HEK293T (cell line): ENCODE data around the gene ZNG1E.
A peak's percentile ranks its signal among the peaks of the same experiment; 100 is the strongest.
"Not testable (repeated sequence)": the region's sequence is repeated elsewhere in the genome, so short reads cannot be mapped to it uniquely, and the experiment has no call there.

Experiments used
- CTCF ChIA-PET: fragments of 350-600 bp; formaldehyde crosslinking; extraction: SDS; loops from one replicate; lab custom pipeline; 2021; ENCODE audit warnings: antibody characterized with exemption, inconsistent platforms; lab: Yijun Ruan, JAX
- POLR2A ChIA-PET: fragments of 350-600 bp; formaldehyde crosslinking; extraction: SDS; loops from one replicate; lab custom pipeline; 2020; ENCODE audit warnings: antibody characterized with exemption, inconsistent platforms; lab: Yijun Ruan, JAX
- DNase-seq: peaks from one replicate; pipeline ENCODE4 v3.0.0; 2012; ENCODE audit warnings: mixed read lengths; ENCODE audit errors: extremely low spot score

ZNG1E gene

DNA sequence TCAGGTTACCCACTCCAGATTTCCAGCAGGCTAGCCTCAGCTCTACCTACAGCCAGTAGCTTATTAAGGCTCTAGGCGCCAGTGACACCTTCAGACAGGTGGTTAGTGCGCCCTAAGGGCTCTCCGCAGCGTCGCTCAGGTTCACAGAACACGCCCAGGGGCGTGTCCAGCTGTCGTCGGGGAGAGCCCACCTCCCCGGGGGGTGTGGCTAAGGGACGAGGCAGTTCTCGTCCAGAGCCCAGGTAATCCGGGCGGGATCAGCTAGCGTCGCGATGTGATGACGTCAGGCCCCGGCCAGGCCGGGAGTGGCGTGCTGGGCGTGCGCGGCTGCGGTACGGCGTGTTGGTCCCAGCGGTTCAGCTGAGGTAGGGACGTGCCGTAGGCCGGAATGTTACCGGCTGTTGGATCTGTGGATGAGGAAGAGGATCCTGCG lies at the start of gene ZNG1E:
TSS of gene ZNG1E (plus strand) at position 340 of the 433 bp plus-strand sequence. CDS start at position 389, 49 bp downstream.
- POLR2A ChIA-PET, CTCF ChIA-PET: not testable (repeated sequence)
- peak; percentile 8 for DNase-seq

GRCh38 chr9:65673579-65673978 lies 2.1 kb upstream of the ZNG1E start:
- POLR2A ChIA-PET, CTCF ChIA-PET, DNase-seq: not testable (repeated sequence)

DNA sequence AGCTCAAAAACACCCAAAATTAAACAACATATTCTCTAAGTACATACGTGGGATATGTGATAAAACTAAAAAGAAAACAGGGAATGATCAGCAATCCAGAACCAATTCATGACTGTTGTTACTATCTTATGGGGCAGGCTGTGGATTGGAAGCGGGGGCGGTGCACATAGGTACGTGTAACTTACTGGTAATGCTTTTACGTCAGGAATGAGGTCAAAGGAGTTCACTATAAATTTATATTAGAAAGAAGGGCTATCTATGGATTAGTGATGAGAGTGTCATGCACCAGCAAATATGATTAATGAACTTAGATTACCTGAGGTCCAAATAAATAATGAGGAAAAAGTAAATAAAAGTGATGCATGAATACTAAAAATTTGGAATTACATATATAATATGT lies 710 bp upstream of the ZNG1E start:
- DNase-seq, POLR2A ChIA-PET, CTCF ChIA-PET: not testable (repeated sequence)

- CTCF ChIA-PET, DNase-seq, POLR2A ChIA-PET: not testable (repeated sequence)
Measured at GRCh38 chr9:65676389-65676788, 661 bp downstream of the ZNG1E start.

- DNase-seq, CTCF ChIA-PET, POLR2A ChIA-PET: not testable (repeated sequence)
Measured at GRCh38 chr9:65678533-65678932, 2.8 kb downstream of the ZNG1E start.

- DNase-seq, CTCF ChIA-PET, POLR2A ChIA-PET: not testable (repeated sequence)
Measured at GRCh38 chr9:65703550-65703949, 27.8 kb downstream of the ZNG1E start.

DNA sequence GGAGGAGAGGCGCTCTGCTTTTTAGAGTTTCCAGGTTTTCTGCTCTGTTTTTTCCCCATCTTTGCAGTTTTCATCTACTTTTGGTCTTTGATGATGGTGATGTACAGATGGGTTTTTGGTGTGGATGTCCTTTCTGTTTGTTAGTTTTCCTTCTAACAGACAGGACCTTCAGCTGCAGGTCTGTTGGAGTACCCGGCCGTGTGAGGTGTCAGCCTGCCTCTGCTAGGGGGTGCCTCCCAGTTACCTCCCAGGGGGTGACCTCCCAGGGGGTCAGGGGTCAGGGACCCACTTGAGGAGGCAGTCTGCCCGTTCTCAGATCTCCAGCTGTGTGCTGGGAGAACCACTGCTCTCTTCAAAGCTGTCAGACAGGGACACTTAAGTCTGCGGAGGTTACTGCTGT lies 38.7 kb downstream of the ZNG1E start:
- CTCF ChIA-PET, POLR2A ChIA-PET, DNase-seq: not testable (repeated sequence)

DNA sequence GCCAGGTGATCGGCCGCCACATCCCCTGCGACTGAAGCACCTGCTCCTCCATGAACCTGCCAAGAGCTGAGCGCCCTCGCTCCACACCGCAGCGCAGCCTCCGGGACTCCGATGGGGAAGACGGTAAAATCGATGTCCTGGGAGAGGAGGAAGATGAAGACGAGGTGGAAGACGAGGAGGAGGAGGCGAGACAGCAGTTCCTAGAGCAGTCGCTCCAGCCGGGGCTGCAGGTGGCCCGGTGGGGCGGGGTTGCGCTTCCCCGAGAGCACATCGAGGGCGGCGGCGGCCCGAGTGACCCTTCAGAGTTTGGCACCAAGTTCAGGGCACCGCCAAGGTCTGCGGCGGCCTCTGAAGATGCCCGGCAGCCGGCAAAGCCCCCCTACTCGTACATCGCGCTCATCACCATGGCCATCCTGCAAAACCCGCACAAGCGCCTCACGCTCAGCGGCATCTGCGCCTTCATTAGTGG lies 61.4 kb downstream of the ZNG1E start, which contains the start of gene FOXD4L4:
TSS of gene FOXD4L4 (plus strand) at position 51 of the 469 bp plus-strand sequence. CDS start at position 51, 0 bp downstream.
- DNase-seq, POLR2A ChIA-PET, CTCF ChIA-PET: not testable (repeated sequence)

DNA sequence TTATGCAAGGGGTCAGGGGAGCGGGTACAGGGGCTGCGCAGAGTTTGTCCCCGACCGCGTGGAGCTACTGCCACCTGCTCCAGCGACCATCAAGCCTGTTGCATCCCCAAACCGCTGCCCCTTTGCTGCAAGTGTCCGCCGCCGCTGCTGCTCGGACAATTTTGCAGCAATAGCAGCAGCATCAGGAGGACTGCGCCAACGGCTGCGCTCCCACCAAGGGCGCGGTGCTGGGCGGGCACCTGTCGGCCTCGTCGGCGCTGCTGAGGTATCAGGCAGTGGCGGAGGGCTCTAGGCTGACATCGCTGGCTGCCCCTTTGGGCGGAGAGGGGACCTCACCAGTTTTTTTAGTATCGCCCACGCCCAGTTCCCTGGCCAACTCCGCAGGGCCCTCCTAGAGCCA lies 62.4 kb downstream of the ZNG1E start:
- POLR2A ChIA-PET, DNase-seq, CTCF ChIA-PET: not testable (repeated sequence)
